Measurements from ENCODE around the gene SHROOM3. TPM values are rescaled to one million over a fixed set of nuclear protein-coding genes. Genes with fewer than 3 reads are reported as not detected.

The SHROOM3 gene
- total and polyA plus RNA-seq, 2 donors (not counting 3 experiments of a cell fraction or from before 2014, with no cell fraction given), result 2.7 to 6.7 TPM

- no peak overlapping the region for H3K4me2 ChIP-seq (ENCODE audit: insufficient read depth, low read length)
- H3K9ac ChIP-seq (replicated peaks; ENCODE audit: extremely low read depth, insufficient read depth, low read length), result no peak overlapping the region
- H3K27ac ChIP-seq (ENCODE audit: insufficient read depth, low read depth, low read length), result no peak overlapping the region
- dilution Hi-C loops (cut with MboI; ENCODE audit: extremely low pct_ligation_motif_present, low sequenced_read_pairs), result no loop called here
- H4K20me1 ChIP-seq (replicated peaks; ENCODE audit: control insufficient read depth, extremely low read depth, insufficient read depth, low read length), result no peaks in the 10 kb centered on the region
- intact Hi-C loops (cut with micrococcal nuclease), result no loop called here
- POLR2A ChIA-PET, result no interaction called here
- H3K4me3 ChIP-seq (replicated peaks in 1 of 3; ENCODE audit: insufficient read depth in 1 of 3, low read depth in 1 of 3, low read length in 3 of 3), result no peak overlapping the region
- H3K27me3 ChIP-seq (ENCODE audit: control insufficient read depth in 2 of 2, insufficient read depth in 2 of 2, low read length in 2 of 2), result no peaks in the 10 kb centered on the region
- no peak overlapping the region for H2AFZ ChIP-seq (ENCODE audit: low read depth, low read length)
- no peak for DNase-seq (ENCODE audit: low read depth, low spot score)
- FAIRE-seq, result no peak
- no peak for TF ChIP-seq EZH2 (IDR thresholded peaks at IDR 0.05; ENCODE audit: borderline replicate concordance, low read depth, low read length, severe bottlenecking)
- TF ChIP-seq POLR2A (IDR thresholded peaks at IDR 0.05; ENCODE audit: low read depth, low read length), result no peak
- no peak for TF ChIP-seq POLR2AphosphoS5 (IDR thresholded peaks at IDR 0.05; ENCODE audit: insufficient read depth, low read depth, low read length)
- no peak for TF ChIP-seq JUN (IDR thresholded peaks at IDR 0.05; ENCODE audit: borderline replicate concordance, insufficient read depth, insufficient read length, low read depth)
- no peak for TF ChIP-seq MYC (IDR thresholded peaks at IDR 0.05; ENCODE audit: low read depth, low read length)
- TF ChIP-seq, protein P1, sequence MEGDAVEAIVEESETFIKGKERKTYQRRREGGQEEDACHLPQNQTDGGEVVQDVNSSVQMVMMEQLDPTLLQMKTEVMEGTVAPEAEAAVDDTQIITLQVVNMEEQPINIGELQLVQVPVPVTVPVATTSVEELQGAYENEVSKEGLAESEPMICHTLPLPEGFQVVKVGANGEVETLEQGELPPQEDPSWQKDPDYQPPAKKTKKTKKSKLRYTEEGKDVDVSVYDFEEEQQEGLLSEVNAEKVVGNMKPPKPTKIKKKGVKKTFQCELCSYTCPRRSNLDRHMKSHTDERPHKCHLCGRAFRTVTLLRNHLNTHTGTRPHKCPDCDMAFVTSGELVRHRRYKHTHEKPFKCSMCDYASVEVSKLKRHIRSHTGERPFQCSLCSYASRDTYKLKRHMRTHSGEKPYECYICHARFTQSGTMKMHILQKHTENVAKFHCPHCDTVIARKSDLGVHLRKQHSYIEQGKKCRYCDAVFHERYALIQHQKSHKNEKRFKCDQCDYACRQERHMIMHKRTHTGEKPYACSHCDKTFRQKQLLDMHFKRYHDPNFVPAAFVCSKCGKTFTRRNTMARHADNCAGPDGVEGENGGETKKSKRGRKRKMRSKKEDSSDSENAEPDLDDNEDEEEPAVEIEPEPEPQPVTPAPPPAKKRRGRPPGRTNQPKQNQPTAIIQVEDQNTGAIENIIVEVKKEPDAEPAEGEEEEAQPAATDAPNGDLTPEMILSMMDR (IDR thresholded peaks at IDR 0.05; ENCODE audit: extremely low read depth in 1 of 2, insufficient read depth in 1 of 2, low read depth in 1 of 2, low read length in 2 of 2), result no peak
- no peak for TF ChIP-seq GATA2 (IDR thresholded peaks at IDR 0.05; ENCODE audit: insufficient read depth, insufficient read length, low read depth, low read length)
- TF ChIP-seq FOS (IDR thresholded peaks at IDR 0.05; ENCODE audit: borderline replicate concordance, insufficient read depth, low read length), result no peak
- TF ChIP-seq MAX (IDR thresholded peaks at IDR 0.05; ENCODE audit: insufficient read depth, insufficient read length), result no peak
- BruUV-seq (replicated peaks), result no TSS peak
- H3K9me3 ChIP-seq (replicated peaks; ENCODE audit: control insufficient read depth, insufficient read depth, low read length), result no peaks in the 10 kb centered on the region
- CTCF ChIA-PET, result interaction anchor here (1.0 to 1.3 kb wide), 2 partner anchors 14 to 16 kb away, joined by 3 read pairs; no protein-coding TSS in a partner anchor
- no peaks in the 10 kb centered on the region for H3K36me3 ChIP-seq (ENCODE audit: control insufficient read depth in 2 of 2, extremely low read depth in 1 of 2, insufficient read depth in 2 of 2, low read length in 2 of 2)
- no peaks in the 10 kb centered on the region for H3K4me1 ChIP-seq (ENCODE audit: control insufficient read depth, extremely low read depth, insufficient read depth, low read length)
- no peaks in the 10 kb centered on the region for H3K79me2 ChIP-seq (ENCODE audit: control insufficient read depth, insufficient read depth, low read length)
- H3K9me1 ChIP-seq (replicated peaks; ENCODE audit: control insufficient read depth, extremely low read depth, insufficient read depth, low read length), result no peaks in the 10 kb centered on the region
Measured at GRCh38 chr4:76572224-76572623, 137.2 kb downstream of the SHROOM3 start.

Data from endothelial cell of umbilical vein (primary cell).